PC-3 (cell line): ENCODE measurements around the gene DEPDC1B.

Source experiments
- CTCF ChIP-seq: fragments of 300-600 bp; sonication (generic); conservative IDR thresholded peaks from 2 replicates; pipeline ENCODE4 v1.5.1; 2017; ENCODE audit warnings: antibody characterized with exemption, low read depth, mild to moderate bottlenecking, low read length
- EZH2 ChIP-seq: fragments of 300-600 bp; sonication (generic); IDR thresholded peaks from one replicate; pipeline ENCODE4 v1.6.1; 2017; ENCODE audit warnings: antibody characterized with exemption, mild to moderate bottlenecking, low read length; ENCODE audit not compliant: unreplicated experiment

DNA sequence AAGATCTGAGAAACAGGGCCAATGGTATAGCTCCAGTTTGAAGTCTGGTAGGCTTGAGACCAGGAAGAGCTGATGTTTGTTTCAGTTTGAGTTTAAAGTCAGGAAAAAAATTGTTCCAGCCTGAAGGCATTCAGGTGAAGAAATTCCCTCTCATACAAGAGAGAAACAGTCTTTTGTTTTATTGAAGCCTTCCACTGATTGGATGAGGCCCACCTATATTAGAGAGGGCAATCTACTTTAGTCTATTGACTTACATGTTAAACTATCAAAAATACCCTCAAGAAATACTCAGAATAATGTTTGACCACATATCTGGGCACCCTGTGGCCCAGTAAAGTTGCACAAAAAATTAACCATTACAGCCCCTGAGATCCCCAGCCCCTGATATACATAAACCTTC, 5.2 kb upstream of the DEPDC1B start:
- no peak for TF ChIP-seq CTCF
- TF ChIP-seq EZH2: no peak
